22Rv1 (cell line): Measurements from ENCODE around the gene SELENOK.

Source experiments
- H3K27ac ChIP-seq: fragments of 450-650 bp; 2 replicates; pipeline ENCODE4 v1.5.1; 2017
- ZFX ChIP-seq: fragments of 450-650 bp; IDR thresholded peaks from 2 replicates; pipeline ENCODE4 v1.6.1; 2017; ENCODE audit warnings: antibody characterized with exemption, borderline replicate concordance
- TF ChIP-seq, protein P1 (sequence below): fragments of 450-650 bp; IDR thresholded peaks from 2 replicates; pipeline ENCODE4 v1.5.1; 2017; ENCODE audit warnings: mild to moderate bottlenecking

SELENOK gene

DNA sequence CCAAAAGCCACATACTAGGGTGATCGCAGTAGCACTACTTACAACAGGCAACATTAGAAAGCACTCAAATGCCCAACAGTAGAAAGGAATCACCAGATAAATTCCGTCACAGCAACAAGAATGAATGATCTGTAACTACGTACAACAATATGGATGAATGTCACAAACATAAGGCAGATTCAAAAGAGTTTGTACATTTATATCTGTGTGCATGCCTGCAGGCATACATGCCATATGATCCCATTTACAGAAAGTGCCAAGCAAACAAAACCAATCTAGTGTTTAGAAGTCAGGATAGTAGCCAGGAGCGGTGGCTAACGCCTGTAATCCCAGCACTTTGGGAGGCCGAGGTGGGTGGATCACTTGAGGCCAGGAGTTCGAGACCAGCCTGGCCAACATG is 41.7 kb downstream of the SELENOK start:
- H3K27ac ChIP-seq, result no peak overlapping the region
- TF ChIP-seq, protein P1, sequence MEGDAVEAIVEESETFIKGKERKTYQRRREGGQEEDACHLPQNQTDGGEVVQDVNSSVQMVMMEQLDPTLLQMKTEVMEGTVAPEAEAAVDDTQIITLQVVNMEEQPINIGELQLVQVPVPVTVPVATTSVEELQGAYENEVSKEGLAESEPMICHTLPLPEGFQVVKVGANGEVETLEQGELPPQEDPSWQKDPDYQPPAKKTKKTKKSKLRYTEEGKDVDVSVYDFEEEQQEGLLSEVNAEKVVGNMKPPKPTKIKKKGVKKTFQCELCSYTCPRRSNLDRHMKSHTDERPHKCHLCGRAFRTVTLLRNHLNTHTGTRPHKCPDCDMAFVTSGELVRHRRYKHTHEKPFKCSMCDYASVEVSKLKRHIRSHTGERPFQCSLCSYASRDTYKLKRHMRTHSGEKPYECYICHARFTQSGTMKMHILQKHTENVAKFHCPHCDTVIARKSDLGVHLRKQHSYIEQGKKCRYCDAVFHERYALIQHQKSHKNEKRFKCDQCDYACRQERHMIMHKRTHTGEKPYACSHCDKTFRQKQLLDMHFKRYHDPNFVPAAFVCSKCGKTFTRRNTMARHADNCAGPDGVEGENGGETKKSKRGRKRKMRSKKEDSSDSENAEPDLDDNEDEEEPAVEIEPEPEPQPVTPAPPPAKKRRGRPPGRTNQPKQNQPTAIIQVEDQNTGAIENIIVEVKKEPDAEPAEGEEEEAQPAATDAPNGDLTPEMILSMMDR, result no peak
- no peak for TF ChIP-seq ZFX

DNA sequence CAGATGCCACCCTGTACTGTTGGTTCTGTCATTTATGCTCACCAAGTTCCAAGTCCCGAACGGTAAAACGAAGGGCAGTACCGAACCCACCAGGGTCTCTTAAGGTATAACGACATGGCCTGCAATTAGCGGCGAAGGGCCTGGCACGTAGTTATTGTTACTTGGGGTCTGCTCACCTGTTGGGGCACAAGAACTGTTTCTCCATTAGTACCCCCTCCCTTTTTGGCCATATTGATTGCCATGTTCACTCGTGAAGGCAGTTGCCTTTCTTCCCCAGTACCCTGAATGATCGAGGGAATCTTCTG is 44.9 kb downstream of the SELENOK start:
- H3K27ac ChIP-seq, result peak overlapping the region; percentile 89

GRCh38 chr3:53846134-53846850 is 45.4 kb downstream of the SELENOK start, which contains the start of the genes CHDH and IL17RB:
Gene CHDH, minus strand, starts transcription at chr3:53846419. Its CDS starts 22,411 bp downstream, at chr3:53824008.
Gene IL17RB, plus strand, starts transcription at chr3:53846568. Its CDS starts 21 bp downstream, at chr3:53846589.
- peak within 1 kb of the TSS; percentile 89 for H3K27ac ChIP-seq
- TF ChIP-seq, protein P1, result no peak; the same call in none of the 2 replicates
- no peak for TF ChIP-seq ZFX

More for the DNA sequence above, 44.9 kb downstream of the SELENOK start:
- TF ChIP-seq ZFX, result no peak
- TF ChIP-seq, protein P1, result no peak

GRCh38 chr3:53845881-53846133 is 45.9 kb downstream of the SELENOK start:
- peak overlapping the region; percentile 89 for H3K27ac ChIP-seq
- TF ChIP-seq ZFX, result no peak
- TF ChIP-seq, protein P1, result peak; percentile 29

- H3K27ac ChIP-seq, result peak overlapping the region; percentile 89
- TF ChIP-seq, protein P1, result peak; percentile 68
- no peak for TF ChIP-seq ZFX
Measured at GRCh38 chr3:53845103-53845880, 46.4 kb downstream of the SELENOK start.

GRCh38 chr3:53844262-53845102 is 47.2 kb downstream of the SELENOK start:
- TF ChIP-seq, protein P1, result no peak
- no peak for TF ChIP-seq ZFX
- H3K27ac ChIP-seq, result peak overlapping the region; percentile 89
